Endothelial cell of umbilical vein (primary cell): ENCODE results near the gene PLEKHG4B.

Source experiments
- CTCF ChIP-seq, 2 donors: IDR thresholded peaks; 1 replicate in 1 of 2; 2 replicates in 1 of 2; pipeline ENCODE4 v1.5.1; 2011; ENCODE audit warnings: low read length in 2 of 2, mild to moderate bottlenecking in 2 of 2, moderate library complexity in 2 of 2, control low read depth in 1 of 2, inconsistent platforms in 1 of 2, low read depth in 1 of 2; ENCODE audit not compliant: insufficient read depth in 1 of 2; ENCODE audit errors: extremely low read depth in 1 of 2
- EZH2 ChIP-seq: IDR thresholded peaks from 2 replicates; pipeline ENCODE4 v1.6.1; 2012; ENCODE audit warnings: borderline replicate concordance, low read depth, mild to moderate bottlenecking, moderate library complexity, low read length, inconsistent platforms; ENCODE audit not compliant: severe bottlenecking
- POLR2A ChIP-seq: IDR thresholded peaks from 2 replicates; pipeline ENCODE4 v1.6.1; 2012; ENCODE audit warnings: low read depth, mild to moderate bottlenecking, control low read depth, low read length
- POLR2AphosphoS5 ChIP-seq: IDR thresholded peaks from 2 replicates; pipeline ENCODE4 v1.6.1; 2012; ENCODE audit warnings: low read depth, mild to moderate bottlenecking, control low read depth, low read length, moderate library complexity; ENCODE audit not compliant: insufficient read depth

GRCh38 chr5:162565-163337, 70.8 kb downstream of the PLEKHG4B start:
- TF ChIP-seq POLR2A (no peak), CTCF (IDR thresholded peaks at IDR 0.05; ENCODE audit: extremely low read depth in 1 of 2, insufficient read depth in 1 of 2, low read depth in 1 of 2, low read length in 2 of 2) (no peak), EZH2 (no peak), POLR2AphosphoS5 (no peak)
